Stimulated activated CD8-positive, alpha-beta memory T cell treated with anti-CD3 and anti-CD28 coated beads, Interleukin-4, amount 100 ng/mL, for 4 hours (primary cell): ENCODE data around the gene HTR2C.
"Not testable (repeated sequence)": the region's sequence is repeated elsewhere in the genome, so short reads cannot be mapped to it uniquely, and the experiment has no call there.

Experiments used
- DNase-seq, 2 donors: peaks; one replicate each; pipeline ENCODE4 v3.0.0-alpha.2; 2020; ENCODE audit warnings: low read depth in 2 of 2, low spot score in 1 of 2

The HTR2C gene

GRCh38 chrX:114583646-114584374 is at the start of gene HTR2C:
Gene HTR2C, plus strand, starts transcription at chrX:114584086. Its CDS starts 142,851 bp downstream, at chrX:114726937.
- no peak for DNase-seq

DNA sequence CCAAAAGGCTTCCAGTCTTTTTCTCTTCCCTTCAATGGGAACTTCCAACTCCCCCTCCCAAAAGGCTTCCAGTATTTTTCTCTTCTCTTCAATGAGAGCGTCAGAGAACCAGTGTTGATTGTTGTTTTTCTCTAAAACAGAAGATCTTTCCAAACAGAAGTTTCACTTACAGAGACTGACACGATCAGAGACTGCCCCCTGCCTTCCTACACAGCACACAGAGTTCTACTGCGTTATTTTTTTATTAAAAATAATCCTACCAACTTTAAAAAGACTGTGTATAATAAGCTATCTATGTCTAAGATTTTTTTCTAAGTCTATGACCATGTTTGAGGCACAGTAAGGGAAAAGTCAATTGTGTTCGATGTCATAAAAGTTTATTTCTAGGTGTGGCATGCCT is 3.5 kb upstream of the HTR2C start:
- no peak for DNase-seq

DNA sequence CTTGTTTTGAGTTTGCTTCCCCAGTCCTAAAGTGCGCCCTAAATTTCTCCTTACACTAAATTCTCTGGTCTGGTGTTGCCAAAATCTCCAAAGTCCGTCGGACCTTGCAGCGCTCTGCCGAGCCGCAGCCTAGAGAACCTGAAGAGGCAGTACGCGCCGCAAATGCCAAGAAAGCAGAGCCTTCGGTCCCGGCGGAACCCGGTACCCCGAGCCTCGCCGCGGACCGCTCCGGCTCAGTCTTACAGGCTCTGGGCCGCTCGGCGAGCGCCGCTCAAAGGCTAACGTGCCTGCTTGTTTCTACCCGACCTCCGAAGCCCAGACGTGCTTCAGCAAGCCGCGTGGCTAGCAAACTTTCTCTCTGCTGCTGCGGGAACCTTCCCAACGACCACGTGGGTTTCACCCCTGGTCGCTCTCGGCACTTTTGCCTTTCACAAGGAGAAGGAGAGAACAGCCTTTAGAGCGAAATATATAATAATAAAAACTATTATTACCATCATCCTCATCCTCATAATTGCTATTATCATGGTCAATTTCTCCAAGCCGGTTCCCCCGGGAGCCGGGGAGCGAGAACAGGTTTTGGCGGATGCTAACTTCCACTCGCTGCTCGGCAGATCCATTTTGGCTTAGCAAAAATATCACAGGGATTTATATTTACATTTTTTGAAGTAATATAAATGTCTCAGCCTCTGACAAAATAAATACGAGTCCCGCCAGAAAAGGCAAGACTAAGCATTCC is 2.2 kb upstream of the HTR2C start:
- DNase-seq = no peak

DNA sequence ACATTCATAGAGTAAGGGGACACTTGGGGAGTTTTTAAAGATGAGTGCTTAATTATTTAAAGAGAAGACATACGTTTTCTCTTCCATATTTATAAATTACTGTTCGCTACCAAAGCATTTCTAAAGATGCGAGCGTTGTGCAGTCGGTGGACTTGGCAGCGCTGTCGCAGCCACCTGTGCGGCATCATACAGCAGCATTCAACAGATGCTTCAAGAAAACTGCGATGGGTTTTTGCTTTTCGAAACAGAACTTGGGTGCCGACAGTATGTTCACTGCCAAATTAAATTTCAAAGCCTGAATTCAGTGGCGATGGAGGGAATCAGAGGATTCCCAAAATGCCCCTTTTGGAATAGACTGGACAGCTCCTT is 1.6 kb upstream of the HTR2C start:
- no peak for DNase-seq

- DNase-seq = no peak
Observed at GRCh38 chrX:114582698-114583395, 1.0 kb upstream of the HTR2C start.

DNA sequence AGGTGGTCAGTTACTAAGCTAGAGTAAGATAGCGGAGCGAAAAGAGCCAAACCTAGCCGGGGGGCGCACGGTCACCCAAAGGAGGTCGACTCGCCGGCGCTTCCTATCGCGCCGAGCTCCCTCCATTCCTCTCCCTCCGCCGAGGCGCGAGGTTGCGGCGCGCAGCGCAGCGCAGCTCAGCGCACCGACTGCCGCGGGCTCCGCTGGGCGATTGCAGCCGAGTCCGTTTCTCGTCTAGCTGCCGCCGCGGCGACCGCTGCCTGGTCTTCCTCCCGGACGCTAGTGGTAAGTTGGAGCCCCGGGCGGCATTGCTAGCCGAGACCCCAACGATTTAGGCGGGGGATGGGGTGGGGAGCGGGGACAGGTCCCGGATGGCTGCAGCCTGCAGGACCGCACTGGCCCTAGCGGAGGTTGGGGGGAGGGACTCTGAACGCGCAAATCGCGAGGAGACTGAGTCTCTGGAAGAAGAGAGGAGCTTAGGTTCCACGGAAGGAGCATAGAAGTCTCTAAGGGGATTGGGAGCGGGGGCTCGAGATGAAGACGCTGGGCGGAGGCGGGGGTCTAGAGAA is 573 bp downstream of the HTR2C start:
- DNase-seq = no peak

DNA sequence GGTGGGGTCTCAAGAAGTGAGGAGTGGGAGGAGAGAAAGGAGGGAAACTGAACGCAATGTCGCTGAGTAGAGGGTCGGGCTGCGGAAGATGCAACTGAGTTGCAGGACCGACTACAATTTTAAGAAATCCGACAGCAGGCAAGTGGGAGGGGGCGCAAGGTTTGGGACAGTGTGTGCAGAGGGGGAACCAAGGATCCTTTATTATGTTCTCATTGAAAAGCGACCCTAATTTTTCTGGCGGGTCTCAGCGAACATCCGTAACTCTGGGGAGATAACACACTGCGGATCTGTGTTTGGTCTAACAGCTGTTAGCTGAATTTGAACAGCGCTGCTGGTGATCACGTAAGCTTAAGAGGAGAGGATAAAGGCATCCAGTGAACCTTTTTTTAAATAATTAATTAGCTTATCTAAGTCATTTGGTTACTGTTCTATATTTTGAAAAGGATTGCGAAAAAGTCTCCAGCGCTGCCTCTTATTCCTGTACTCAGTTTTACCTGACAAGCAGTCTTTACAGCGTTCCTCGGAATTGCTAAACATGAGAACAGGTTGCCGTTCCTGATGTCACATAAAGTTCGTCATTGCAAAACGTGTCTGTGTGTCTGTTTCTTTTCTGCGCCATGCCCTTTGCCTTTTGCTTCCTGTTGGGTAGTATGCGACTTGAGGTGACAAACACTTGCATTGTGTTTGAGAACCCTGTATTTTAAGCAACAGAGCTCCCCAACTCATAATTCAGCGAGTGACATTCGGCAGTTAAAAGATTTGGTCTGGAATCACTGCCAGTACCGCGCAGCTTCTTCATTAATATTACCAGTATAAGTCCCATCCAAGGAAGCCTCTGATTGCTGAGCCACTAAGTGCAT is 1.3 kb downstream of the HTR2C start:
- DNase-seq = no peak

GRCh38 chrX:114591121-114591520 is 7.2 kb downstream of the HTR2C start:
- DNase-seq = no peak

DNA sequence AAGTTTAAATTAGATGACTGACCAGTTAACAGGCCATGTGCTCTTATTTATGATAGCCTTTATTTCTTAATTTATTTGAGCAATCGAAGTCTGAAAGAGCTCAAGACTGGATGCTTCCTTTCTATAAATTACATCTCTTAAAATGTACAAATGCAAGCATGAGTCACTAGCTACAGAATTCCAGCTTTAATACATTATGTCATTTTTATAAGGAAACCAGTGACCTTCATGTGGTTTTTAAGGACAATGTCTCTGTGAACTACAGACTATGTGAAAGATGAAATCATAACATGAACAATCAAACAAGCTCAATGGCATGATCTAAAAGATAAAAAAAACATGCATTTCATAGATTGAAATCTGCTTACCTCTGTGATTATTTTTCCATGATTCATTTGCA is 15.4 kb downstream of the HTR2C start:
- no peak for DNase-seq

- no peak for DNase-seq
Observed at GRCh38 chrX:114599911-114600310, 16.0 kb downstream of the HTR2C start.

DNA sequence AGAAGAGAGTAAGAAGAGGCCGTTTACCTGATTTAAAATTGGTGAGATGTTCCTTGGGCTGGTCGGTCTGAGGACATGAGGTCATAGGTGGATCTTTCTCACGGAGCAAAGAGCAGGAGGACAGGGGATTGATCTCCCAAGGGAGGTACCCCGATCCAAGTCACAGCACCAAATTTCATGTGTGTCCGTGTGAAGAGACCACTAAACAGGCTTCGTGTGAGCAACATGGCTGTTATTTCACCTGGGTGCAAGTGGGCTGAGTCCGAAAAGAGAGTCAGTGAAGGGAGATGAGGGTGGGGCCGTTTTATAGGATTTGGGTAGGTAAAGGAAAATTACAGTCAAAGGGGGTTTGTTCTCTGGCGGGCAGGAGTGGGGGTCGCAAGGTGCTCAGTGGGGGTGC is 22.7 kb downstream of the HTR2C start:
- not testable (repeated sequence) for DNase-seq

DNA sequence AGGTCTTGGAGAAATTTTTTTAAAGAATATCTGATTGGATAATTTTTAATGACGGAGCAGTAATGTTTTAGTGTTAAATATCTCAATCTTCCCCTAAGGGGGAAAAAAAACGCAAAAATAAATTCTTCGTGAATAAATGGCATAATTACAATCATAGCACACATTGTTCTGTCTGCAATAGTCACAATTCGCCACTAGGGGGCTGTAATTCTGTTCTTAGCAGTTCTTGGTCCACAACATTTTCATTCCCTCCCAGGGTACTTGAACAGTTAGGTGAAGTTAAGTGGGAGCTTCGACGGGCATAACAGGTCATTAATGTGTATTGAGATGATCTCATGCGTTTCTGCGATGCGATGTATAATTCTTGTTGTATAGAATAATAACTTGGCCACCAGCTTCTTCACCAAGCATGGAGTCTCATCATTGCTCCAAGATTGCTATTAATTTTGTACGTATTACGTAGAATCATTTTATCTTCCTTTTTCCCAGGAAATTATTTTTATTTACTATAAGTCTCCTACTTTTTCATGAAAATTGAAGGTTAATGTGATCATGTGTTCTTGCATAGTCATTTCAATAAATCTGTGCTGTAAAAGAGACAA is 27.2 kb downstream of the HTR2C start:
- no peak for DNase-seq

DNA sequence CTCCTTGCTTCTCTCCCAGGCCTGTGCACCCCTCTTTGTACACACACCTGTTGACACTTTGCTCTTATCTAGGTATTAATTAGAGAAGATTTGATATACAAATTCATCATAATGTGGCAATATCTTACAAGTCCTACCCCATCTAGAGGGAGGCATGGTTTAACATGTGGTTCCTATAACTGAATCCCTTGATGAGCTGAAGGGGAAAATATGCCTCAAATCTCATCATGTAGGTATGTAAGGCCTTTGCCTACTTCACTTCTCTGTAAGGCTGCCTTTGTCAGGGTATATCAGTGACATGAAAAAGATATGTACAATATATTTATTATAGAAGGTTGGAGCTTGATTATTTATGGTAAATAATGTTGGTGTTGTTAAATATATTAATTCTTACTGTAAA is 31.9 kb downstream of the HTR2C start:
- DNase-seq = no peak

DNA sequence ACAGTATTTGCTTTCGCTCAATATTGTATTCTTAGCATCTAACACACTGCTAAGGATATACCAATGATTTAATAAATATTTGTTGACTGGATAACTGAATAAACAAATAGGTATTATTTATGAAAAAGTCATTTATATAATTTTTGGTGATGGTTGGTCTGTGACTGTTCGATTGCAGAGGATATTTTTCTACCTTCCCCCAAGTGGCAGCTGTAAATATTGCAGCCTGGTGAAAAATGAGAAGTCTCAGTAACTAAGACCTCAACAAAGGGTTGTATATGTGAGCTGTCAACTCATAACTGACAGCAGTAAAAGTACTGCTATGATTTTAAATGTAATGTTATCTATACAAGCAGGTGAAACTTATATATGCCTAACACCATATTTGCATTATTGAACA is 36.0 kb downstream of the HTR2C start:
- DNase-seq = no peak

DNA sequence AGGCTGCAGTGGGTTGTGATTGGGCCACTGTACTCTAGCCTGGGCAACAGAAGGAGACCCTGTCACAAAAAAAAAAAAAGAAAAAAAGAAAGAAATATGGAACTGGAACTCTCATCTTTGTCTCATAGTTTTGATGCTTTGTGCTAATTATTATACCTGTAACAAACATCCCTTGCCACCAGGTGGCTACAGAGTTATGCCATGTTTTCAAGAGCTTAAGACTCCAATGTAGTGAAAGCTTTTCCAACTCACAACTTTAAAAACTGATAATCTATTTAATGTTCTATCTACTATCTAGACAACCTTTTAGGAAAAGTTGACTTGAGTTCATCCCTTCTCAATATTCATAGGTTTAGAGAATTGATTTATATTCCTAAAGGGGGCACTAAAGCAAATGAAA is 42.4 kb downstream of the HTR2C start:
- no peak for DNase-seq

- no peak for DNase-seq
Observed at GRCh38 chrX:114635986-114636385, 52.1 kb downstream of the HTR2C start.

- no peak for DNase-seq
Observed at GRCh38 chrX:114650351-114650750, 66.5 kb downstream of the HTR2C start.

GRCh38 chrX:114675365-114675764 is 91.5 kb downstream of the HTR2C start:
- no peak for DNase-seq

- not testable (repeated sequence) for DNase-seq
Observed at GRCh38 chrX:114700533-114700932, 116.6 kb downstream of the HTR2C start.

GRCh38 chrX:114709406-114709805 is 125.5 kb downstream of the HTR2C start:
- no peak for DNase-seq

GRCh38 chrX:114710571-114710970 is 126.7 kb downstream of the HTR2C start:
- DNase-seq = no peak
